NCI-H1436 treated with DMSO at 0.1 percent for 48 hours (cell line): Measurements from ENCODE around the gene TAF4.
"Not testable (repeated sequence)": the region's sequence is repeated elsewhere in the genome, so short reads cannot be mapped to it uniquely, and the experiment has no call there.

Source experiments
- DNase-seq: peaks from one replicate; lab custom pipeline; 2025; lab: John Stamatoyannopoulos, UW

The TAF4 gene

GRCh38 chr20:61960836-61961235, 104.8 kb downstream of the TAF4 start:
- no peak for DNase-seq

DNA sequence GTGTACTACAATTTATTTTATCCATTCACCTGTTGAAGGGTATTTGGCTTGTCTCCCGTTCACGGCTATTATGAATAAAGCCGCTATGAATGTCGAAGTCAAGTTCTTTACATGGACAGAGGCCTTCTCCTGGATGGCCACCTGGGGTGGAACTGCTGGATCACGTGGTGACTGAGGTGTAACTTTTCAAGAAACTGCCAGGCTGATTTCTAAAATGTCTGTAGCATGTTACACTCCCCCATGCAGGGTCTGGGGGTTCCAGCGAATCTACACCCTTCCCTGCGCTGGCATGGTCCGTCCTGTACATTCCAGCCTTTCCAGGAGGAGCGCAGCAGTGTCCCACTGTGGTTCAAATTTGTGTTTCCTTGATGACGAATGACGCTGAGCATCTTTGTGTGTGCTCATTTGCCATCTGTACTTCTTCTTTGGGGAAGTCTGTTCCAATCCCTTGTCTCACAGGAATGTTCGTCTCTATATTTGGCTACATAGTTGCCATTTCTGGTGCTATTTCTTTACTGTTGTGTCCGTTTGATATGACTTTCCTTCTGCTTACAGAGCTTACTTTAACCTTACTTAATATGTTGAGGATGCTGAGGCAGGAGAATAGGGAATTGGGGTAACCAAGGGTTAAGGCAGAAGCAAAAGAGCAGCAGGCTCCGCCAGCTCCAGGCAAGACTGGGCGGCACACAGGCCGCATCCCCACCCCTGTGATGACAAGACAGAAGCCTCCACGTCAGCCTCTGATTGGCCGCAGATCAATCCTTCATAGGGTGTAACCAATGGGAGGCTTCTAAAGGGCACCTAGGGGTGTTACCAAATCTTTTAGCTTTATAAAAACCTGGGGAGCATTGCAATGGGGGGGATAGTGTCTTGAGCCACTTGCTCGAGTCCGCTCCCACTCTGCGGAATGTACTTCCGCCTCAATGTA, 106.6 kb downstream of the TAF4 start:
- no peak for DNase-seq

DNA sequence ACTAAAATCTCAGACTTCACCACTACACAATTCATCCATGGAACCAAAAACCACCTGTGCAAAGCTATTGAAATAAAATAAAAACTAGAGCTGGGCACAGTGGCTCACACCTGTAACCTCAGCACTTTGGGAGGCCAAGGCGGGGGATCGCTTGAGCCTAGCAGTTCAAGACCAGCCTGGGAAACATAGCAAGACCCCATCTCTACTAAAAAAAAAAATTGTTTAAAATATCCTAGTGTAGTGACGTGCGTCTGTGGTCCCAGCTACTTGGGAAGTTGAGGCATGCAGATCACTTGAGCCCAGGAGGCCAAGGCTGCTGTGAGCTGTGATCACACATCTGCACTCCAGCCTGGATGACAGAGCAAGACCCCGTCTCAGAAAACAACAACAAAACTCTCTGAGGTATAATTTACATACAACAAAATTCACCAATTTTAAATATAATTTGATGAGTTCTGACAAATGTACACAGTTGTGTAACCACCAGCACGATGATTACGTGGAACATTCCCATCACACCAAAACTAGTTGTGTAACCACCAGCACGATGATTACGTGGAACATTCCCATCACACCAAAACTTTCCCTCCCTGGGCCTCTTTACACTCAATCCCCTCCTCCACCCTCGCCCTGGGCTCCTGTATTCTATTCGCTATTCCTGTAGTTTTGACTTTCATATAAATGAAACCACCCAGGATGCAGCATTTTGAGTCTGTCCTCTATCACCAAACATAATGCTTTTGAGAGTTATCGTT, 107.5 kb downstream of the TAF4 start:
- DNase-seq: no peak

- no peak for DNase-seq
These were observed 109.0 kb downstream of the TAF4 start for GRCh38 chr20:61956396-61957342.

GRCh38 chr20:61955668-61956395, 109.8 kb downstream of the TAF4 start:
- no peak for DNase-seq

DNA sequence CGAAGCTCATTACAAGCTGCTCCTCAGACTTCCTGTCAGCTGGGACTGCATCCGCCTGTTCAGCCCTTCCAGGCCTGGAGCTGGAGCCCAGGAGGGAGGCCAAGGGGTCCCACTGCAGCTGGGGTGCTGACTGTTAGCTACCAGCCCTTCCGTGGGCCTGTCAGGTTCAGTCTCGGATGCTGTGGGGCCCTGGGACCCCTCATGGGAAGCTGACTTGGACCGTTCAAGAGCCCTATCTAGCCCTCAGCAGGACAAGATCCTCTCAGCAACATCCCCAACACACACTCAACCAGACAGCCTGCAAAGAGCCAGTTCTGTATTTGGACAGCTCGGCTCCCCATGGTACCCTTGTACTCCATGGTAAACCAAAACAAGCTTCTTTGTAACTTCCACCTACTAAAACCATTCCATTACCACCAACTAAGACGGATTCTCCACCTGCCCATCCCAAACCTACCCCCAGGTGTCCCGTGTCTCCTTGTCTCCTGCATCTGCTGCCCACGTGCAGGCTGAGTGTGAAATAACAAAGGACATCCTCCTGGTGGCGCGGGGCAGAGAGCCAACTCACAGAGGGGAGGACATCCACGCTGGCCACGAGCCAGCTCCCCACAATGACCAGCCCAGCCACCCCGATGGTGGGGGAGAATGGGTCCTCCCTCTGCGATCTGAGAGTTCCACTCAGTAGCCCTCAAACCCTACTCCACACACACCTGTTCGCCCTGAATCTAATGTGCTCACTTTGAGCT, 111.2 kb downstream of the TAF4 start:
- DNase-seq: no peak

- DNase-seq: no peak
These were observed 112.4 kb downstream of the TAF4 start for GRCh38 chr20:61953037-61954021.

- DNase-seq: no peak
These were observed 113.8 kb downstream of the TAF4 start for GRCh38 chr20:61951695-61952533.

GRCh38 chr20:61950641-61951071, 115.0 kb downstream of the TAF4 start:
- DNase-seq: no peak

DNA sequence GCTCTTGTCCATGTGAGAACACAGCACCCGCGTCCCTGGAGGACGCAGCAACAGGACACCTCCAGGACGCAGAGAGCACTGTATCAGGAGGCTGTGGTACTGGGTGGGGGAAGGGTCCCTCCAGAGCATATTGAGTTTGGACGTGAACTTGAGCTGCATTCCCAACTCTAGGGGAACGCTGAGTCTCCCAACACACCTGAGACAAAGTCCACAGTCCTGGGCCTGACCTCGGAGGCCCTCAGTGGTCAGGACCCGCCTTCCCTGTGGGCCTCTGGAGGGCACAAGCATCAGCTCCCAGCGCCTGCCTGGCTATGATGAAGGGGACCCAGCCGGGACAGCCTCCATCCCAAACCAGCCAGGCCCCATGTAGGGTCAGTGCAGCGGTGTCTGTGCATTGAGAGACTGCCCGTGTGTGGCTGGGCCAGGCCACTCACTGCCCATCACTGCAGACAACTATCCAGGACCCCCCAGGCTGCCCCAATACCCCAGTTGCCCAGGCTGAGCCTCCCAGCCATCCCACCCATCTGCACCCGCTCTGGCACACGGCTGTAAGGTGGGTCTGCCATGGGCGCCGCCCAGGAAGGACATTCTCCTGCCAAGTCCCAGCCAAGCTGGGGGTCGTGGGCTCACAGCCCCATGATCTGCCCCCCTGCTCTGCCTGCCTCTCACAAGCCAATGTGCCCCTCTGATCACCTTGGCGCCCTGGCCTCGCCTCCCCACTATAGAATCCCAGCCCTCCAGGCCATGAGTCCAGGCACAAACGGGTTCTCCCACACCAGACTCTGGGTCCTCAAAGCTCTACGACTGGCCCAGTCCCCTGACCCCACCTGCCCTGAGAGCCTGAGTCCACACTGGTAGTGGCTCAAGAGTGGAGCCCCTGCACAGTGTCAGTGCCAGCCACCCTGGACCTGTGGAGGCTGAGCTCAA, 115.7 kb downstream of the TAF4 start:
- no peak for DNase-seq

DNA sequence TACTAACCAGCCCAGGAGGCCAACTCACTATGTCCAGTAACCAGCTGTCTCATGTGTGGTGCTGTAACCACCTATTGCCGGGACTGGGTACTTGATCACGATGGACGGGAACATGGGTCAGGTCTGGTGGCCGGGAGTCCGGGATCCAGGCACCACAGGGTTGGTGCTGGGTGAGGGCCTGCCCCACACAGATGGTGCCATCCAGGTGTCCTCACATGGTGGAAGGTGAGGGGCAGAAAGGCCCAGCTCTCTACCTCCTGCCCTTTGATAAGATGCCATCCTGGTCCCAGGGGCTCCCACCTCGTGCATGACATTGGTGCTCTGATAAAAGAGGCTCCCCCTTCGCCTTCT, 116.3 kb downstream of the TAF4 start:
- no peak for DNase-seq

GRCh38 chr20:61948586-61949362, 116.9 kb downstream of the TAF4 start:
- DNase-seq: no peak

- DNase-seq: not testable (repeated sequence)
These were observed 117.6 kb downstream of the TAF4 start for GRCh38 chr20:61948056-61948455.

- DNase-seq: not testable (repeated sequence)
These were observed 120.2 kb downstream of the TAF4 start for GRCh38 chr20:61945495-61945894.

- not testable (repeated sequence) for DNase-seq
These were observed 120.7 kb downstream of the TAF4 start for GRCh38 chr20:61944967-61945366.

DNA sequence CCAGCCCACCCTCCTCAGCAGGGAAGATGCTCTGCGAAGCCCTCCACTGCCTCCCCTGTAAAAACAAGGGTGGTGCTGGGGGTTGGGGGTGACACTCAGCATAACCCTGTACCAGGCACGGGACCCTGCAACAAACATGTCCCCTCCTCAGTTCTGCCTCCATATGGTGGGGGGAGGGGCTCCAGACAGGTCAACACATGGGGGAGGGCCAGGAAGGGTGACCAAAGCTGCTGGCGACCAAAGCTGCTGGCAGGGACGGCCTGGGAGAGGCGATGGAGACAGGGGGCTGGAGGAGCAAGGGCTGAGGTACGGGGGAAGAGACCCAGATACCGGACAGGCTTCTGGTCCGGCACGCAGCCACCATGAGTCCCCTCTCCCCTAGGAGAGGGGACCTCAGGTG, 123.2 kb downstream of the TAF4 start:
- DNase-seq: no peak
